ENCODE measurements around the gene CCDC192. TPM values are rescaled to one million over a fixed set of nuclear protein-coding genes. Genes with fewer than 3 reads are reported as not detected.

CCDC192 gene
- total RNA-seq, 4 donors from 2014 or later: 0.70 to 3.1 (median 2.0) TPM; not detected in 1

DNA sequence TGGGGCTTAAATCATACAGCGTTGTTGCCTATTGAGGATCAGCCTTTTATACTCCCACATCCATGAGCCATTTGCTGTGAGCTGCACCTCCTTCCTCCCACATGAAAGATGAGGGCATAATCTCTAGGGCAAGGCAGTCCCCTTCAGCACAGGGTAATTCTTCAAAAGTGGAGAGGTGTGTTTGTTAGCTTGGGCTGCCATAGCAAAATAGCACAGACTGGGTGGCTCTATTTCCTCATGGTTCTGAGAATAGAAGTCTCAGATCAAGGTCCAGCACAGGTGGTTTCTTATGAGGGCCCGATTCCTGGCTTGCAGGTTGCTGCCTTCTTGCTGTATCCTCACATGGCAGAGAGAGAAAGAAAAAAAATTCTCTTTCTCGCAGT, 258.6 kb downstream of the CCDC192 start:
- Histone ChIP-seq H3K27ac (no peak overlapping the region), H3K4me3 (no peak overlapping the region), H3K27me3 (no peaks in the 10 kb centered on the region), H3K4me1 (peaks cover 4% of the 10 kb centered on the region), H3K9me3 (no peaks in the 10 kb centered on the region), H3K36me3 (no peaks in the 10 kb centered on the region)
- no peak for DNase-seq (ENCODE audit: low spot score in 2 of 2)
- TF ChIP-seq EP300 (IDR thresholded peaks at IDR 0.05): no peak
- TF ChIP-seq, protein P1, sequence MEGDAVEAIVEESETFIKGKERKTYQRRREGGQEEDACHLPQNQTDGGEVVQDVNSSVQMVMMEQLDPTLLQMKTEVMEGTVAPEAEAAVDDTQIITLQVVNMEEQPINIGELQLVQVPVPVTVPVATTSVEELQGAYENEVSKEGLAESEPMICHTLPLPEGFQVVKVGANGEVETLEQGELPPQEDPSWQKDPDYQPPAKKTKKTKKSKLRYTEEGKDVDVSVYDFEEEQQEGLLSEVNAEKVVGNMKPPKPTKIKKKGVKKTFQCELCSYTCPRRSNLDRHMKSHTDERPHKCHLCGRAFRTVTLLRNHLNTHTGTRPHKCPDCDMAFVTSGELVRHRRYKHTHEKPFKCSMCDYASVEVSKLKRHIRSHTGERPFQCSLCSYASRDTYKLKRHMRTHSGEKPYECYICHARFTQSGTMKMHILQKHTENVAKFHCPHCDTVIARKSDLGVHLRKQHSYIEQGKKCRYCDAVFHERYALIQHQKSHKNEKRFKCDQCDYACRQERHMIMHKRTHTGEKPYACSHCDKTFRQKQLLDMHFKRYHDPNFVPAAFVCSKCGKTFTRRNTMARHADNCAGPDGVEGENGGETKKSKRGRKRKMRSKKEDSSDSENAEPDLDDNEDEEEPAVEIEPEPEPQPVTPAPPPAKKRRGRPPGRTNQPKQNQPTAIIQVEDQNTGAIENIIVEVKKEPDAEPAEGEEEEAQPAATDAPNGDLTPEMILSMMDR (IDR thresholded peaks at IDR 0.05): no peak
- TF ChIP-seq POLR2A (IDR thresholded peaks at IDR 0.05): no peak
- no peak for TF ChIP-seq POLR2AphosphoS5 (IDR thresholded peaks at IDR 0.05)
- WGBS: 86% methylated on average over 3 of the region's 3 CpGs

GRCh38 chr5:127962491-127962890, 259.3 kb downstream of the CCDC192 start:
- no peaks in the 10 kb centered on the region for H3K27me3 ChIP-seq
- WGBS: 100% methylated on average over 1 of the region's 1 CpG
- no peak for TF ChIP-seq POLR2AphosphoS5 (IDR thresholded peaks at IDR 0.05)
- no peaks in the 10 kb centered on the region for H3K36me3 ChIP-seq
- DNase-seq (ENCODE audit: low spot score in 2 of 2): no peak
- no peak overlapping the region for H3K4me3 ChIP-seq
- H3K27ac ChIP-seq: no peak overlapping the region
- no peaks in the 10 kb centered on the region for H3K9me3 ChIP-seq
- peaks cover 4% of the 10 kb centered on the region for H3K4me1 ChIP-seq

- 82% methylated on average over 1 of the region's 1 CpG for WGBS
Observed at GRCh38 chr5:127963233-127963632, 260.0 kb downstream of the CCDC192 start.

DNA sequence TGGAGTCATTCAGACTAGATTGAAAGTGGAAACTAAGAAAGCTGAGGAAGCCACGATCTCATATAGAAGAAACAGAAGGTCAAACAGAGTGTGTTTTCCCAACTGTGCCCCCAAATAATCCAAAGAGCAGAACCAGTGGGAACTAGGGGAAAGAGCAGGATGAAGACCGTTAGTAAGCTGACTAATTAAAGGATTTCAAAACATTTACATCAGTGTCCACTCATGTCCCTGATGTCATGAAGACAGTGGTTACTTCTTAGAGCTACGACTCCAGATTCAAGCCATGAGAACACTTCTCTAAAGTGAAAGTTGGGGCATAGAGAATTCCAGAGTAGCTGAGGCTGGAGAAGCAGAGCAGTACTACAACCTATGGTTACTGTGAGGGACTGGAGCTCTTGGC, 260.7 kb downstream of the CCDC192 start:
- peaks cover 11% of the 10 kb centered on the region for H3K4me1 ChIP-seq
- WGBS: 91% methylated on average over 3 of the region's 3 CpGs
- DNase-seq (ENCODE audit: low spot score in 2 of 2): no peak
- H3K27me3 ChIP-seq: no peaks in the 10 kb centered on the region
- H3K9me3 ChIP-seq: no peaks in the 10 kb centered on the region
- no peak overlapping the region for H3K27ac ChIP-seq
- no peak overlapping the region for H3K4me3 ChIP-seq
- no peaks in the 10 kb centered on the region for H3K36me3 ChIP-seq
- no peak for TF ChIP-seq POLR2A (IDR thresholded peaks at IDR 0.05)
- TF ChIP-seq, protein P1 (IDR thresholded peaks at IDR 0.05): no peak

More at GRCh38 chr5:127963233-127963632, 260.0 kb downstream of the CCDC192 start:
- peaks cover 9% of the 10 kb centered on the region for H3K4me1 ChIP-seq
- TF ChIP-seq POLR2AphosphoS5 (IDR thresholded peaks at IDR 0.05) (no peak), EP300 (IDR thresholded peaks at IDR 0.05) (no peak), POLR2A (IDR thresholded peaks at IDR 0.05) (no peak)
- TF ChIP-seq, protein P1 (IDR thresholded peaks at IDR 0.05): no peak
- H3K36me3 ChIP-seq: no peaks in the 10 kb centered on the region
- H3K27ac ChIP-seq: no peak overlapping the region
- H3K27me3 ChIP-seq: no peaks in the 10 kb centered on the region
- H3K4me3 ChIP-seq: no peak overlapping the region
- DNase-seq (ENCODE audit: low spot score in 2 of 2): no peak
- H3K9me3 ChIP-seq: no peaks in the 10 kb centered on the region

DNA sequence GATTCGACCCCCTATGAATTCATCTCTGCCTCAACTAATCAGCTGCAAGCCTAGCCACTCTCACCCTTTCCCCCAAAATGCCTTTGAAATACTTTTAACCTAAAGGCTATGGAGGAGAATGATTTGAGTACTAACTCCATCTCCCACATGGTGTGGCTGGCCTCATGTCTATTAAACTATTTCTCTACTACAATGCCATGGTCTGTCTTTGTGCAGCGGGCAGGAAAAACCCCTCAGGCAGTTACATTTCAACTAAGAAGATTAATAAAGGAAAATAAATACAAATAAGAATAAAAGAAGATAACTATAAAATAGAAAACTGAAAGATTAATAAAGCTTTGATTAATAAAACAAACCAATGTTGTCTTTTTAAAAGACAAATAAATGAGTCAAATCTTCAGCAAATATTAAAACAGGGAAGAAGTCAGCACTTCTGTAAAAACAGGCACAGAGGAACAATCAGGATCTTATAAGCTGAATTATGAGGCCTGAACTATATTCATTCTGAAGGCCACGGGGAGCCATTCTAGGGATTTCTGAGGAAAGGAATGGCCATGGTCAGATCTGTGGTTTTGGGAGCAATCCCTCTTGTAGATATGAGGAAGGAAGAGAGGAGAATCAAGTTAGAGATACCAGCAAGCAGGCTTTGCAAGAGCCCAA, 264.3 kb downstream of the CCDC192 start:
- Histone ChIP-seq H3K9me3 (no peaks in the 10 kb centered on the region), H3K4me3 (no peak overlapping the region), H3K27ac (no peak overlapping the region), H3K36me3 (no peaks in the 10 kb centered on the region), H3K27me3 (no peaks in the 10 kb centered on the region), H3K4me1 (peaks cover 6% of the 10 kb centered on the region)
- no peak for DNase-seq (ENCODE audit: low spot score in 2 of 2)
- WGBS: 88% methylated on average over 3 of the region's 3 CpGs
- TF ChIP-seq EP300 (IDR thresholded peaks at IDR 0.05) (no peak), POLR2AphosphoS5 (IDR thresholded peaks at IDR 0.05) (no peak)

DNA sequence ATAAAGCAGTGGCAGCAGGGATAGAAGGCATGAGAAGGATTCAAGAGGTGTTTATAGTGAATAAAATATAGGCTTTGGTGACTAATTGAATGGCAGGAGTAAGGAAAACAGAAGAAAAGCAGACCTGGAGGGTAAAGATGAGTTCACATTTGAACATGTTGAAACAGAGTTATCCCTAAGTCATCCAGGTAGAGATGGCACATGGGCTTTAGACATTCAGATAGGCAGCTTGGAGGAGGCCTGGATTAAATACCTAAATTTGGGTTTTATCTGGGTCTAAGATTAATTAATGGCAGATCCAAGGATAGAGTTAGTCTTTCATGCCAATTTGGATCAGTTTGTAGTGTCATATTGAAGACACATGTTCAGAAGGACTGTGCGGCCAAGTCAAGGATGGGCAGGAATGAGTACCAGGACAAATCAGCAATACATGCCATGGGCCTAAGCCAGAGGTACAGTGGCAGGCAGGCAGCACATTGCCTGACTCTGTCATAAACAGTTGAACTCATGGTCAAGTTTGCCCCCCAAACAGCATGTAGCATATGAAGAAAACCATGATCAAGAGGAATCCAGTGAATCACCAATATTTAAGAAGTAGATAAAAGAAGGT, 264.9 kb downstream of the CCDC192 start:
- Histone ChIP-seq H3K27ac (no peak overlapping the region), H3K4me1 (peaks cover 6% of the 10 kb centered on the region), H3K9me3 (no peaks in the 10 kb centered on the region), H3K4me3 (no peak overlapping the region), H3K36me3 (no peaks in the 10 kb centered on the region), H3K27me3 (no peaks in the 10 kb centered on the region)
- DNase-seq (ENCODE audit: low spot score in 2 of 2): no peak
- 57% methylated on average over 1 of the region's 1 CpG for WGBS
- TF ChIP-seq POLR2A (IDR thresholded peaks at IDR 0.05) (no peak), EP300 (IDR thresholded peaks at IDR 0.05) (no peak), POLR2AphosphoS5 (IDR thresholded peaks at IDR 0.05) (no peak)
- TF ChIP-seq, protein P1 (IDR thresholded peaks at IDR 0.05): no peak

Measured in suprapubic skin (tissue), 4 donors.